Activated T-cell treated with anti-CD3 and anti-CD28 coated beads for 4 hours (primary cell): Measurements from ENCODE around the gene ZNF691.
"Not testable (repeated sequence)": the region's sequence is repeated elsewhere in the genome, so short reads cannot be mapped to it uniquely, and the experiment has no call there.

Source experiments
- DNase-seq: peaks from one replicate; pipeline ENCODE4 v3.0.0-alpha.2; 2020

The ZNF691 gene

GRCh38 chr1:42833981-42834380 is 12.4 kb upstream of the ZNF691 start:
- DNase-seq = no peak

GRCh38 chr1:42834803-42835202 is 11.6 kb upstream of the ZNF691 start:
- no peak for DNase-seq

DNA sequence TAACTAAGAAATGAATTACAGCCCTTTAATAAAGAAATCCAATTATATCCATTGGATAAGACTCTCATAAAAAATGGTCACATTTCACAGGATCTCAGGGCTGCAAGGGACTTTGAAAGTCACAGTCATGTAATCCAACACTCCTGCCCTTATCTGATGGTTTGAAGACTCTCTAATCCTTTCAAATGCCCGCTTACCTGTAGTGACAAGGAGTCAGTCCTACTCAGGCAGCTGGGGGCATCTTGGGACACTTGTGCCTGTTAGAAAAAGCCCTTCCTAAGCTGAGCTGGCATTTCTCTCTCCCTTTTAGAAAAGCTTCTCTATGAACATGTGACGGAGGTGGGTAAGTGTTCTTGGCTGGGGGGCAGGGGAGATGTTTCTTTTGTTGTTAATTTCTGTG is 11.0 kb upstream of the ZNF691 start:
- no peak for DNase-seq

- no peak for DNase-seq
Measured at GRCh38 chr1:42837709-42838108, 8.7 kb upstream of the ZNF691 start.

GRCh38 chr1:42838482-42839190 is 7.8 kb upstream of the ZNF691 start:
- DNase-seq = no peak

DNA sequence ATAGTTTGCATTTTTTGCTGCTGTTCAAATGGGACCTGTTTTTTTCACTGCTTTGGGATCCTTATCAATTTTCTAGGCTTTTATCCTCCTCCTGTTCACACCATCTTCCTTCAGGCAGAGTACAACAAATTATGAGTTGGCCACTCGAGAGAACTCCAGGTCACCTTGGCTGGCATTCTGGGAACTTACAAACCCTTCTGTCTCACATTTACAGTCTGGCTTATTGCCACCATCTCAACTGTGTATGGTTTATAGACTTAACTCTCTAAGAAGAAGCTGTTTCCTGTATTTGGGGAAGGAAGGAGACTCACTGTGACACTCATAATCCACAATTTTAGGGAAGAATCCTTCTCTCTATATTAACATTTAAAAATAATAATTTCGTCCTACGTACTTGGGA is 5.4 kb upstream of the ZNF691 start:
- DNase-seq = no peak

DNA sequence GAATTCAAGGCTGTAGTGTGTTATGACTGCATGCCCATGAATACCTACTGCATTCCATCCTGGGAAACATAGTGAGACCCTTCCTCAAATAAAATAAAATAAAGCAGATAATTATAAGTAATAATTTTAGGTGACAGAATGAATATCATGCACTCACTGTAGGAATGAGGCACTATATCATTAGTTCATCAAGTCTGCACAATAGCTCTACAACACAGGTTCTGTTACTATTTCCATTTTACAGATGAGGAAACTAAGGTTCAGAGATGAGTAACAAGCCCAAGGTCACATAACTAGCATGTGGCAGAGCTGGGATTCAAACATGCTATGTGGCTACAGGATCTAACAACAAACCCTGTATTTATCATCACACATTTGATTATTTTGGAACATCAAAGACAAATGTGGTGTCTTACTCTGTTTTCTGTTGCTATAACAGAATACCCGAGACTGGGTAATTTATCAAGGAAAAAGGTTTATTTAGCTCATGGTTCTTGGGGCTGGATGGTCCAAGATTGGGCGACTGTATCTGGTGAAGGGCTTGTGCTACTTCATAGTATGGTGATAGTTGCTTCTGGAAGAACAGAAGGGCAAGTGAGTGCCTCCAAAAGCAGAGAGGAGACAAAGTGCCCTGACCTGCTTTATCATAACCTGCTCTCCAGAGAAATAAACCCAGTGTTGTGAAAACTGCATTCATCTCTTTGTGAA is 4.8 kb upstream of the ZNF691 start:
- DNase-seq = no peak

GRCh38 chr1:42844592-42845140 is 1.7 kb upstream of the ZNF691 start:
- DNase-seq = no peak

GRCh38 chr1:42845193-42845592 is 1.2 kb upstream of the ZNF691 start:
- DNase-seq = no peak

- no peak for DNase-seq
Measured at GRCh38 chr1:42845866-42846256, 552 bp upstream of the ZNF691 start.

DNA sequence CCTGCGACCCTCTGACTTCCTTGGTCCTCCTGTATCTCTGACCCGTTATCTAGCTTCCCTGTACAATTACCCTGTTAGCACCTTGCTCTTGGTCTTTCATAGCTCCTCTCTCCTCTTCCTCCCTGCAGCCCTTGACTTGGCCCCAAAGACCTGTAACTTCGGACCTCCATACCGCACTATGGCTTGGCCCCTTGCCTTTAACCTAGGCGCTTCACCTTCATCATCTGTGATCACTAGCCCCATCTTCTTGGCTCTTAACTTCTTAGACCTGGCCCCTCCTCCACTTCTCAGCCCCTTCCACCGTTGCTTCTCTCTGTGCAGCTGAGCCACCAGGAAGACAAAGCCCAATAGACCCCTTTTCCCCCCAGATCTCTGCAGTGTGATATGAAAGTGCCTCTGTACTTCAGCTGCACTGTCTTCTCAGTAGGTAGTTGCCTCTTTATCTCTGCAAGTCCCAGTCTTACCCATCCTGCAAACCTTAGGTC is 740 bp downstream of the ZNF691 start:
- DNase-seq = no peak

DNA sequence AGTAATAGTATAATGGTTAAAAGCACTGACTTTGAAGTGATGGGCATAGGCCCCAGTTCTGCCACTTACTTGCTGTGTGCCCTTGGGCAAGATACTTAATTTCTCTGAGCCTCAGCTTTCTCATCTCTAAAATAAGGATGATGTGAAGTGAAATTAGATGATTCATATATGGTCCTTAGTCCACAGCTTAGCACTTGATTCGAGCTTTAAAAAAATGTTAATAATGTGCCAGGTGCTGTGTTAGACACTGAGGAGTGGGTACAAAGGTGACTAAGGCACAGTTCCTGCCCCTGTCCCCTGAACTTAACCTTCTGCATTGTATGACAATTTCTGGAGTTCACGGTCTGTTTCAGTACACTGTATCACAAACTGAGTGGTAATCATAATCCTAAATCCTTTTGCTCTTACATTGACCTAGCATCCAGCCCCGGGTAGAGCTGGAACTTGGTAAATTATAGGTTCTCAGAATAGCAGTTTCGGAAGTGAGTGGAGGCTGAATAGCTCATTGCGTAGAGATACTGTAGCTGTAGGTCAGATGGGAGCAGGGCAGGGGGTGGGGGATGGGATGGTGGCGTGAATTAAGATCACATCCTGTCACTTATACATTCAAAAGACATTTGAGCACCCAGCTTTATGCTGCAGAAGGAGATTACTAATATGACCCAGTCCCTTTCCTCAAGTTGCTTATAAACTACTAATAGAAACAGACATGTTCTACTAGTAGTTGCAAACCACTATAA is 1.5 kb downstream of the ZNF691 start:
- DNase-seq = no peak

GRCh38 chr1:42848823-42849537 is 2.6 kb downstream of the ZNF691 start:
- DNase-seq = no peak

DNA sequence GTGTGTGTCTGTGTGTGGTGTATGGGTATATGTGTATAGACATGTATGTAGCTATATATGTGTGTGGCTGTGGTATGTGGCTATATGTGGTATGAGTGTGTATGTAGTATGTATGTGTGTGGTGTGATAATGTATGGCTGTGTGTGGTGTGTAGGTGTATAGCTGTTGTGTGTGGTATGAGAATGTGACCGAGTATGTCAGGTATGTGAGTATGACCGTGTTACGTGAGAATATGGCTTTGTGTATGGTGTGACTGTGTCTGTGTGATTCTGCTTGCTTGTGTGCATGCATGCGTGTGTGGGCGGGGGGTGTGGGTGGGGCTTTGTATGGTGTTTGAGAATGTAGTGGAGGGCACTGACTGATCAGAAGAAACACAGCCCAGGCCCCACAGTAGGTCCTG is 3.5 kb downstream of the ZNF691 start:
- no peak for DNase-seq

DNA sequence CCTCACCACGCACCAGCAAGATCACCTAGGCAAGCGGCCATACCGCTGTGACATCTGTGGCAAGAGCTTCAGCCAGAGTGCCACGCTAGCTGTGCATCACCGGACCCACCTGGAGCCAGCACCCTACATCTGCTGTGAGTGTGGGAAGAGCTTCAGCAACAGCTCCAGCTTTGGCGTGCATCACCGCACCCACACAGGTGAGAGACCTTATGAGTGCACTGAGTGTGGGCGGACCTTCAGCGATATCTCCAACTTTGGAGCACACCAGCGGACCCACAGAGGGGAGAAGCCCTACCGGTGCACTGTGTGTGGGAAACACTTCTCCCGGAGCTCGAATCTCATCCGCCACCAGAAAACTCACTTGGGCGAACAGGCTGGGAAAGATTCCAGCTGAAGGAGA is 5.0 kb downstream of the ZNF691 start:
- DNase-seq = no peak

- no peak for DNase-seq
Measured at GRCh38 chr1:42851960-42852607, 5.7 kb downstream of the ZNF691 start.

DNA sequence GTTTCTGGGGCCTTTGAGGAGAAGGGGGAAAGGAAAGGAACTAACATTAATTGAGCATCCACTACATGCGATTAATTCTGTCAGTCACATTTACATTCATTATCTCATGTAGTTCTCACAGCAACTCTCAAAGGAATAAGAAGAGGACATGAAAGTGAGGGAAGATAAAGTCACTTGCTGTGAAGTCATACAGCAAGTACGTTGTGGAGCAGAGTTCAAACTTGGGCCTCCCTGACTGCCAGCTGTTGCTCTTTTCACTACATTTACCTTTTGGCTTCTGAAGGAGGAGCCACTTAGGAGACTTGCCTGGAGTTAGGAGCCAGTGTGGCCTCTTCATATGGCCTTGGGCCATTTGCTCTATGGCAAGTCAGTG is 6.2 kb downstream of the ZNF691 start:
- no peak for DNase-seq

- DNase-seq = no peak
Measured at GRCh38 chr1:42853116-42853884, 6.9 kb downstream of the ZNF691 start.

GRCh38 chr1:42856554-42856953 is 10.1 kb downstream of the ZNF691 start:
- not testable (repeated sequence) for DNase-seq

- not testable (repeated sequence) for DNase-seq
Measured at GRCh38 chr1:42859366-42859765, 13.0 kb downstream of the ZNF691 start.

DNA sequence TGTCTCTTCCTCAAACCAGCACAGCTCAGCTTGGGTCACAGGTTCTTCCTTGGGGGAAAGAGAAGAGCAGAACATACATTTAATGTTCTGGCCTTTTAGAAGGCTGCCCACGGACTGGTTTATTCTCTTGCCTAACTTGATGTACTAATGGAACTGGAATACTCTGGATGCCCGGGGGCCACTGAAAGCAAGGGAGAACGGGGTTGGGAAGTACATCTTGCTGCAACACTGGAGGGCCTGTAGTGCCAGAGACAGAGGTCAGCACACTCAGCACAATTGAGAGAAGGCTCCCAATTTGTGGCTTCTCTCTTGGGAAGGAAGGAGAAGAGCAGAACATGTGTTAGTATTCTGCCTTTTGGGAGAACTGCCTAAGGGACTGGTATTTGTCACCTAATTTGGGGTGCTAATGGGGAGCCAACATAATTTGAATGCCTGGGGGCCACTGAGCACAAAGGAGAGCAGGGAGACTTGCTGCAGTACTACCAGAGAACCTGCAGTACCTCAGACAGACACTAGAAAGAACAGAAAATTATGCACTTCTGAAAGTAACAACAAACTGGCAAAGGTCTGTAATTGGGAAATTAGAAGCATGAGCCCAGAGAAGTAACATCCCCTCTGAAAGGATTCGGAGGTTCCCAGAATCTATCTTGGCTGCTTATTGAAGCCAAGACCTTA is 14.1 kb downstream of the ZNF691 start:
- no peak for DNase-seq
